Retinal pigment epithelial cell (primary cell): ENCODE measurements around the gene ZBTB16.

Source experiments
- DNase-seq: peaks from one replicate; pipeline ENCODE4 v3.0.0-alpha.2; 2010; ENCODE audit warnings: low read depth
- H3K4me3 ChIP-seq: 2 replicates; pipeline ENCODE4 v1.5.1; 2011; ENCODE audit warnings: mild to moderate bottlenecking, low read length, control low read depth, moderate library complexity
- TF ChIP-seq, protein P1 (sequence below): conservative IDR thresholded peaks from 2 replicates; pipeline ENCODE4 v1.5.1; 2011; ENCODE audit warnings: low read depth, low read length, control low read depth, inconsistent platforms

Gene ZBTB16

DNA sequence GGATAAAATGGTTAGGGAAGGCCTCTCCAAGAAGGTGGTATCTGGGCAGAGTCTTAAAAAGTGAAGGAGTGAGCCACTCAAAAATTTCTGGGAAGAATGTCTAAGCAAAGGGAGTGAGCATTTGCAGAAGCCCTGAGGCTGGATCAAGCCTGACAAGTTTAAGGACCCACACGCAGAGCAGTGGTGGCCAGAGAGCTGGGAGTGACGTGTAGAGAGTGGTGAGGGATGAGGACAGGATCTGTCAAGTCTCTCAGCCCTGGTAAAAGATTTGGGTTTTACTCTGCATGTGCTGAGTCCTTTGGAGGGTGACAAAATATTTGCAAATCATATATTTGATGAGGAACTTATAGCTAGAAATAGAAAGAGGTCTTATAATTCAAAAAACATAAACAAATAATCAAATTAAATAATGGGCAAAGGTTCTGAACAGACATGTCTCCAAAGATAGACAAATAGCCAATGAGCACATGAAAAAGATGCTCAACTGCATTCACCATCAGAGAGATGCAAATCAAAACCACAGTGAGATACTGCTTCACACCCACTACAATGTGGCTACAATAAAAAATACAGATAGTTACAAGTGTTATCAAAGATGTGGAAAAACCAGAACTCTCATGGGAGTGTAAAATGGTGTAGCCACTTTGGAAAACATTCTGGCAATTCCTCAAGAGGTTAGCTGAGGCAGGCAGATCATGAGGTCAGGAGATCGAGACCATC, 129.5 kb downstream of the ZBTB16 start:
- TF ChIP-seq, protein P1, sequence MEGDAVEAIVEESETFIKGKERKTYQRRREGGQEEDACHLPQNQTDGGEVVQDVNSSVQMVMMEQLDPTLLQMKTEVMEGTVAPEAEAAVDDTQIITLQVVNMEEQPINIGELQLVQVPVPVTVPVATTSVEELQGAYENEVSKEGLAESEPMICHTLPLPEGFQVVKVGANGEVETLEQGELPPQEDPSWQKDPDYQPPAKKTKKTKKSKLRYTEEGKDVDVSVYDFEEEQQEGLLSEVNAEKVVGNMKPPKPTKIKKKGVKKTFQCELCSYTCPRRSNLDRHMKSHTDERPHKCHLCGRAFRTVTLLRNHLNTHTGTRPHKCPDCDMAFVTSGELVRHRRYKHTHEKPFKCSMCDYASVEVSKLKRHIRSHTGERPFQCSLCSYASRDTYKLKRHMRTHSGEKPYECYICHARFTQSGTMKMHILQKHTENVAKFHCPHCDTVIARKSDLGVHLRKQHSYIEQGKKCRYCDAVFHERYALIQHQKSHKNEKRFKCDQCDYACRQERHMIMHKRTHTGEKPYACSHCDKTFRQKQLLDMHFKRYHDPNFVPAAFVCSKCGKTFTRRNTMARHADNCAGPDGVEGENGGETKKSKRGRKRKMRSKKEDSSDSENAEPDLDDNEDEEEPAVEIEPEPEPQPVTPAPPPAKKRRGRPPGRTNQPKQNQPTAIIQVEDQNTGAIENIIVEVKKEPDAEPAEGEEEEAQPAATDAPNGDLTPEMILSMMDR, result no peak
- no peak overlapping the region for H3K4me3 ChIP-seq
- DNase-seq, result no peak

DNA sequence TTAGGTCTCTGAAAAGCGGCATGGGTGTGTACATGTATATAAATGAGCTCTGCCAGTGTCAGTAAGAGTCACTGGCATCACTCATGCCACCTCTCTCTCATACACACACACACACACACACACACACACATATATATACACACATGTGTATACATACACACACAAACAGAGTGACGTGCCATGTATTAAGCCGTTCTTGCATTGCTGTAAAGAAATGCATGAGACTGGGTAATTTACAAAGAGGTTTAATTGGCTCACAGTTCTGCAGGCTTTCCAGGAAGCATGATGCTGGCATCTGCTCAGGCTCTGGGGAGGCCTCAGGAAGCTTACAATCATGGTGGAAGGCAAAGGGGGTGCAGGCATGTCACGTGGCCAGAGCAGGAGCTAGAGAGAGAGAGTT, 131.1 kb downstream of the ZBTB16 start:
- no peak overlapping the region for H3K4me3 ChIP-seq
- no peak for DNase-seq
- TF ChIP-seq, protein P1, result no peak

DNA sequence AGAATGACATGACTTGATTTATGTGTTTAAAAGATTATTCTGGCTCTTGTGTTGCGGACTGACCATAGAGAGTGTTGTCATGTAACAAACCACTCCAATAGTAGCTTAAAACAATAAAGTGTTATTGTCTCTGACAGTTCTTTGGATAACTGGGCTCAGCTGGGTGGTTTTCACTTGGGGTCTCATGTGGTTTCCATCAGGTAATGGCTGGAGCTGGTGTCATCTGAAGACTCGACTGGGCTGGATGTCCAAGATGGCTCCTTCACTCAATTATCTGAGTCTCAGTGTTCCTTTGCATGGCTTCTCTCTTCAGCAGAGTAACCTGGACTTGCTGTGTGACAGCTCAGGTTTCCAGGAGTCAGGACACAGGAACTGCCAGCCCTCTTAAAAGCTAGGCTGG, 132.4 kb downstream of the ZBTB16 start:
- DNase-seq, result no peak
- TF ChIP-seq, protein P1, result no peak
- H3K4me3 ChIP-seq, result no peak overlapping the region

DNA sequence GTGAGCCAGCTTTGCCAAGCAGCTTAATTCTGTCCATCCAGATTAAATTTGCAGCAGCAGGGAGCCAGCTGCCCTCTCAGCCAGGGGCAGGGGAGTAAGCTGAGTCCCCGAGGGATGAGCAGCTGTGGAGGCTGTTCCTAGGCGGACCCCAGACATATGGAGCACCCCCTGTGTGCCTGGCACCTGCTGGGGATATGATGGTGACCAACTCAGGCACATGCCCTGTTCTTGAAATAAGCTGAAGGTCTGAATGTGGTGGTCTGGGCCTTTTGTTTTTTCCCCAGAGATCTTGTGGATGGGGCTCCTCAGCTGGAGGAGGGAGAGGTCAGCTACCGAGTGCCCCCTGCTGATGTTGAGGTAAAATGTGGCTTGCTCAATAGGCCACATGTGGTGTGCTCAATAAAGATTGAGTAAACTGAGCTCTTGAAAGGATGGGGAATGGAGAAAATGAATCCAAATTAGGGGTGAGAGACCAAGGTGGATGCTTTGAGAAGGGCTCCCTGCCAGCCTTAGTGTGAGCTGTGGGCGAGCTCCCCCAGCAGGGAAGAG, 133.4 kb downstream of the ZBTB16 start:
- no peak overlapping the region for H3K4me3 ChIP-seq
- TF ChIP-seq, protein P1, result no peak
- DNase-seq, result no peak

DNA sequence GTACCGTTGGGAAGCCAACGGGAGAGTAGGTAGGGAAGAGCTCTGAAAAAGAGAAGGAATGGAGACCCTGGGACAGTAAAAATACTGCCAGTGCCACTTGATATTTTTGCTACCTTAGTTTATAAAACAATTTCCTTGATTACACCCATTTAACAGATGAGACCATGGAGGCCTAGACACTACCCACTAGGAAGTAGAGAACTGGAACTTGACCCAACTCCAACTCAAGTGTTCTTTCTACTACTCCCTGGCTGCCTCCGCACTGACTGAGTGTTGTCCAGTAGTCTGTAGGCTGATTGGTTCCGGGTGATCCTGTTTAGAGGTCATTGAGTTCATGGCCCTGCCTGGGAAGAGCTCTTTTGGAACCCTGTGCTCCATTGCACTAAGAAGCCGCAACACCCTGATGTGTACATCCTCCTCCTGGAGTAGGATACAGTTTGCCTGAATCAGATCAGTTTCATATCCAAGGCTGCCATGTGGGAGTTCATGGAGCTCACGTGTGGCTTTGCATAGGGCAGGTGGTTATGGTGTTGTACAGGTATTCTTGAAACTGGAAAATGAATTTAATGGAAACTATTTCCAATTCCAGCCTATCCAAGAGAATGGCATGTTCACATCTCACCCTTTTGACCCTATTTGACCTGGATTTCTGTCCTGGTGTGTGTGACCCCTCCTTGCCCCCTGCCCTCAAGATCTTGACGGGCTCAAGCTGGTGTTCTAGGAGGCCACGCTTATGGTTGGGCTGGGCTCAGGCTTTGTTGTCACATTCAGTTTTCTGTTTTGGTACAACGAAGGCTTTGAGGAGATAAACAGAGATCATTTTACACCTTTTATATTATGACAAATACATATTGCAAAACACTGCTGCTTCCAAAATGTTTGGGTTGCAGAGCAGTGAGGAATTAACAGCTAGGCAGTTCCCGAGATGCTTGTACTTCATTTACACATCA, 134.5 kb downstream of the ZBTB16 start:
- no peak for DNase-seq
- TF ChIP-seq, protein P1, result no peak
- H3K4me3 ChIP-seq, result no peak overlapping the region

DNA sequence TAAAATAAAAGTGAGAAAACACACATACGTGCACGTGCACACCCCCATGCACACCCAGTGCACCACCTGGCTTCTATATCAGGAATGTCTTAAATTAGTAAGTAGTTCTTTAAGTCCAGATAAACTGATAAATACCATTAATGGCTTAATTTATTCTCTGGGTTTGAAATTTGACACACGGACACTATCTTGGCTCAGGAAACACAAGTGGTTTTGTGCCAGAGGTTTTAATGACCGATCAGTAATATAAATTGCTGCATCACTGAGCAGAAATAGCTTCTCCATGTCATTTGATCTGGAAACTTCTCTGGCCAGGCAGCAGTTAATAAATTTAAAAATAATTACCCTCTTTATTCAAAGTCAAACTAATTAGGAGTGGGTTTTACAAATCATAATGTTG, 135.2 kb downstream of the ZBTB16 start:
- no peak for DNase-seq

More for the DNA sequence above, 135.2 kb downstream of the ZBTB16 start:
- no peak overlapping the region for H3K4me3 ChIP-seq
- TF ChIP-seq, protein P1, result no peak
